SU-DHL-6 (cell line): ENCODE data around the gene CELF5.

Source experiments
- EZH2phosphoT487 ChIP-seq: fragments of 200-600 bp; sonication (generic), shearing (Covaris generic); conservative IDR thresholded peaks from 2 replicates; pipeline ENCODE4 v1.6.1; 2018; ENCODE audit warnings: mild to moderate bottlenecking, antibody characterized with exemption, low read length, moderate library complexity, mixed read lengths
- TF ChIP-seq, protein P1 (sequence below): fragments of 200-600 bp; sonication (generic); IDR thresholded peaks from one replicate; pipeline ENCODE4 v1.5.1; 2017; ENCODE audit warnings: antibody characterized with exemption, mild to moderate bottlenecking, low read length, moderate library complexity; ENCODE audit not compliant: insufficient read depth, poor library complexity, severe bottlenecking

DNA sequence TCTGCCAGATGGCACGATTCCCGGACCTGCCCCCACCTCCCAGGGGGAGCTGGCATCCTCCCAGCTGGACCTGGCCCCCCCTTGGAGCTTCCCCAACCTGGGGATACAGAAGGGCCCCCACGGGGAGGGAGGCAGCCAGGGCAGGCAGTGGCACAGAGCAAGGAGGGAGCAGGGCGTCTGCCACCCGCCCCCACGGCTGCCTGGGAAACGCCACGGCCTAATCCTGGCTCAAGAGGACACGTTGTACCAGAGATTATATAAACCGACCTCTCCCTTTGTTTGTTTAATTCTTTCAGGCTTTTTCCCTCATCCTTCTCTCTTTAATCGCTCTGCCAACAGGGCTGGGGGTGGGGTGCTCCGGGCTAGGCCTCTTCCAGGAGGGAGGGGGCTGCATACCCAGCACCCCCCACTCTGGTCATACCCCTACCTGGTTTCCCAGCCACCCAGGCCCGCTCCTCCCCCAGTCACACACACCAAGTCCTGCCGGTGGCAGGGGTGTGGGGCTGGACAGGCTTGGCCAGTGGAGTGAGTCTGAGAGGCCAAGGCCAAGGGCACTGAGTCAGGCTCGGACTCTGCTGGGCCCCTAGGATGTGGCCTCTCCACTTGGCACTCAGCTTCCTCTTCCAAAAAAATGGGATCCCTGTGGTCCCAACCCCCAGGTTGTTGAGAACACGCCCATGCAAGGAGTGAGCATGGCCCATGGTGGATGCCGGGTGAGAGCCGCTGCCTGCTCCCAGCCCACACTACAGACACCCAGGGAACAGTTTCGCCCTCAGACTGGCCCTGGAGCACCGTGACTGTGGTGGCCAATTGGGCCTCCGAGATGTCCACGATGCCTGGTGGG is 112.4 kb downstream of the CELF5 start:
- TF ChIP-seq, protein P1, sequence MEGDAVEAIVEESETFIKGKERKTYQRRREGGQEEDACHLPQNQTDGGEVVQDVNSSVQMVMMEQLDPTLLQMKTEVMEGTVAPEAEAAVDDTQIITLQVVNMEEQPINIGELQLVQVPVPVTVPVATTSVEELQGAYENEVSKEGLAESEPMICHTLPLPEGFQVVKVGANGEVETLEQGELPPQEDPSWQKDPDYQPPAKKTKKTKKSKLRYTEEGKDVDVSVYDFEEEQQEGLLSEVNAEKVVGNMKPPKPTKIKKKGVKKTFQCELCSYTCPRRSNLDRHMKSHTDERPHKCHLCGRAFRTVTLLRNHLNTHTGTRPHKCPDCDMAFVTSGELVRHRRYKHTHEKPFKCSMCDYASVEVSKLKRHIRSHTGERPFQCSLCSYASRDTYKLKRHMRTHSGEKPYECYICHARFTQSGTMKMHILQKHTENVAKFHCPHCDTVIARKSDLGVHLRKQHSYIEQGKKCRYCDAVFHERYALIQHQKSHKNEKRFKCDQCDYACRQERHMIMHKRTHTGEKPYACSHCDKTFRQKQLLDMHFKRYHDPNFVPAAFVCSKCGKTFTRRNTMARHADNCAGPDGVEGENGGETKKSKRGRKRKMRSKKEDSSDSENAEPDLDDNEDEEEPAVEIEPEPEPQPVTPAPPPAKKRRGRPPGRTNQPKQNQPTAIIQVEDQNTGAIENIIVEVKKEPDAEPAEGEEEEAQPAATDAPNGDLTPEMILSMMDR: no peak
- no peak for TF ChIP-seq EZH2phosphoT487
